Measurements from ENCODE around the gene TRIM39. TPM values are rescaled to one million over a fixed set of nuclear protein-coding genes. Genes with fewer than 3 reads are reported as not detected.

TRIM39 gene
- total and polyA plus RNA-seq, 2 of the 13 experiments (the other 11 are each of a cell fraction or from before 2014, with no cell fraction given), result 7.7 to 14.6 TPM

- no peak for TF ChIP-seq BATF2 (CRISPR knock-in tag; IDR thresholded peaks at IDR 0.05)
- no peak for TF ChIP-seq SUZ12 (IDR thresholded peaks at IDR 0.05; ENCODE audit: low read depth, low read length)
- no peak for TF ChIP-seq POLR2G (IDR thresholded peaks at IDR 0.05; ENCODE audit: low read depth, low read length)
- TF ChIP-seq SOX13 (IDR thresholded peaks at IDR 0.05), result no peak
- peak in 1 of 2 experiments; percentile 38; a peak in 1 of 4 replicates for TF ChIP-seq SOX13 (CRISPR knock-in tag; conservative IDR thresholded peaks at IDR 0.05 in 1 of 2, IDR thresholded peaks at IDR 0.05 in 1 of 2)
- peak; percentile 61; the same call in 1 of the 2 replicates for TF ChIP-seq ZNF607 (CRISPR knock-in tag; IDR thresholded peaks at IDR 0.05; ENCODE audit: borderline replicate concordance)
- no peak for TF ChIP-seq AHDC1 (CRISPR knock-in tag; IDR thresholded peaks at IDR 0.05; ENCODE audit: borderline replicate concordance)
- 0 out of 2 replicates have a peak, but pooled peaks have one; percentile 30 for TF ChIP-seq ZNF773 (CRISPR knock-in tag; IDR thresholded peaks at IDR 0.05; ENCODE audit: borderline replicate concordance)
- TF ChIP-seq, protein P1, sequence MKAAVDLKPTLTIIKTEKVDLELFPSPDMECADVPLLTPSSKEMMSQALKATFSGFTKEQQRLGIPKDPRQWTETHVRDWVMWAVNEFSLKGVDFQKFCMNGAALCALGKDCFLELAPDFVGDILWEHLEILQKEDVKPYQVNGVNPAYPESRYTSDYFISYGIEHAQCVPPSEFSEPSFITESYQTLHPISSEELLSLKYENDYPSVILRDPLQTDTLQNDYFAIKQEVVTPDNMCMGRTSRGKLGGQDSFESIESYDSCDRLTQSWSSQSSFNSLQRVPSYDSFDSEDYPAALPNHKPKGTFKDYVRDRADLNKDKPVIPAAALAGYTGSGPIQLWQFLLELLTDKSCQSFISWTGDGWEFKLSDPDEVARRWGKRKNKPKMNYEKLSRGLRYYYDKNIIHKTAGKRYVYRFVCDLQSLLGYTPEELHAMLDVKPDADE (CRISPR knock-in tag; IDR thresholded peaks at IDR 0.05), result 0 out of 2 replicates have a peak, but pooled peaks have one; percentile 43
- TF ChIP-seq HDAC2 (CRISPR knock-in tag; IDR thresholded peaks at IDR 0.05), result peak; percentile 70
- no peak for TF ChIP-seq FOXA1 (IDR thresholded peaks at IDR 0.05)
- peak; percentile 46; the same call in 1 of the 2 replicates for TF ChIP-seq FOXA1 (CRISPR knock-in tag; IDR thresholded peaks at IDR 0.05)
- TF ChIP-seq FOXK2 (IDR thresholded peaks at IDR 0.05), result no peak
- TF ChIP-seq ZNF569 (CRISPR knock-in tag; IDR thresholded peaks at IDR 0.05; ENCODE audit: borderline replicate concordance), result no peak
- peak; percentile 84; the same call in 1 of the 2 replicates for TF ChIP-seq ZFP36L2 (CRISPR knock-in tag; IDR thresholded peaks at IDR 0.05)
- no peak for TF ChIP-seq ZNF260 (CRISPR knock-in tag; IDR thresholded peaks at IDR 0.05; ENCODE audit: borderline replicate concordance, low read depth)
- peak; percentile 29; the same call in 1 of the 2 replicates for TF ChIP-seq FOXA3 (CRISPR knock-in tag; IDR thresholded peaks at IDR 0.05)
- TF ChIP-seq HOXA5 (CRISPR knock-in tag; IDR thresholded peaks at IDR 0.05), result peak; percentile 46; the same call in 1 of the 2 replicates
- no peak for TF ChIP-seq BRD4 (CRISPR knock-in tag; IDR thresholded peaks at IDR 0.05)
- no peak for TF ChIP-seq SSRP1 (CRISPR knock-in tag; IDR thresholded peaks at IDR 0.05)
- TF ChIP-seq SCMH1 (CRISPR knock-in tag; IDR thresholded peaks at IDR 0.05; ENCODE audit: borderline replicate concordance), result no peak
- TF ChIP-seq KLF9 (CRISPR knock-in tag; IDR thresholded peaks at IDR 0.05; ENCODE audit: low read depth), result 0 out of 2 replicates have a peak, but pooled peaks have one; percentile 60
Observed at GRCh38 chr6:30378290-30378937, 51.7 kb downstream of the TRIM39 start (continued).
